ENCODE measurements around the gene UBE4B. TPM values are rescaled to one million over a fixed set of nuclear protein-coding genes. Genes with fewer than 3 reads are reported as not detected.
A peak's percentile ranks its signal among the peaks of the same experiment; 100 is the strongest.

The UBE4B gene
- total and polyA plus RNA-seq, 9 of the 15 experiments (the other 6 are each of a cell fraction or from before 2014, with no cell fraction given), result 11.7 to 73.7 (median 40.1) TPM

- BruUV-seq (replicated peaks), result no TSS peak
- H3K27me3 ChIP-seq (ENCODE audit: control insufficient read depth in 2 of 2, insufficient read depth in 2 of 2, low read length in 2 of 2), result no peaks in the 10 kb centered on the region
- H3K9me1 ChIP-seq (ENCODE audit: control insufficient read depth, insufficient read depth, low read length), result no peaks in the 10 kb centered on the region
- ATAC-seq (no peak), DNase-seq (ENCODE audit: extremely low read depth in 1 of 4, low spot score in 3 of 4) (no peak), FAIRE-seq (no peak)
- no peak overlapping the region for H3K4me3 ChIP-seq
- intact Hi-C loops (cut with micrococcal nuclease) (no loop called here), in situ Hi-C loops (cut with MboI) (no loop called here)
- H3K4me2 ChIP-seq (ENCODE audit: insufficient read depth, low read length), result no peak overlapping the region
- CTCF ChIA-PET (ENCODE audit: low intra/inter-chr PET ratio), result no interaction called here
- no peak overlapping the region for H2AFZ ChIP-seq (ENCODE audit: low read depth, low read length)
- H3K79me2 ChIP-seq (ENCODE audit: control insufficient read depth, insufficient read depth, low read length), result peaks cover 54% of the 10 kb centered on the region
- H3K27ac ChIP-seq (ENCODE audit: extremely low read depth, low read depth, low read length), result no peak overlapping the region
- peaks cover 6% of the 10 kb centered on the region; the same call in 1 of the 2 replicates for H4K20me1 ChIP-seq (replicated peaks; ENCODE audit: control insufficient read depth, insufficient read depth, low read length)
- H3K36me3 ChIP-seq (ENCODE audit: control insufficient read depth, insufficient read depth, low read length), result peaks cover 22% of the 10 kb centered on the region
- no peaks in the 10 kb centered on the region for H3K9me3 ChIP-seq (replicated peaks; ENCODE audit: control insufficient read depth, insufficient read depth, low read depth, low read length)
- TF ChIP-seq CREM (IDR thresholded peaks at IDR 0.05; ENCODE audit: low read depth), result no peak
- no peak for TF ChIP-seq POLR2G (IDR thresholded peaks at IDR 0.05; ENCODE audit: low read depth, low read length)
- no peak for TF ChIP-seq HINFP (tag; conservative IDR thresholded peaks at IDR 0.05; ENCODE audit: low read depth)
- H3K4me1 ChIP-seq (replicated peaks in 1 of 2; ENCODE audit: control insufficient read depth in 2 of 2, insufficient read depth in 2 of 2, low read length in 2 of 2), result peaks cover 17 to 23% of the 10 kb centered on the region in 2 experiments
- 0 out of 4 replicates have a peak overlapping the region, but pooled peaks of 1 of the 2 experiments have one; percentile 26 for H3K9ac ChIP-seq (ENCODE audit: insufficient read depth in 1 of 2, low read depth in 2 of 2, low read length in 2 of 2)
- POLR2A ChIA-PET, result no interaction called here
- WGBS (ENCODE audit: insufficient coverage, low coverage, missing lambda C conversion rate), result 86% methylated on average over 6 of the region's 6 CpGs
These were observed 36.0 kb downstream of the UBE4B start for GRCh38 chr1:10068605-10069294.

Measured in K562 (cell line).